Inflammatory macrophage treated with lipopolysaccharide for 1 hour (primary cell): Measurements from ENCODE around the gene LHX4.

Source experiments
- DNase-seq, 2 donors: peaks; one replicate each; pipeline ENCODE4 v3.0.0-alpha.2; 2020 to 2022

LHX4 gene

DNA sequence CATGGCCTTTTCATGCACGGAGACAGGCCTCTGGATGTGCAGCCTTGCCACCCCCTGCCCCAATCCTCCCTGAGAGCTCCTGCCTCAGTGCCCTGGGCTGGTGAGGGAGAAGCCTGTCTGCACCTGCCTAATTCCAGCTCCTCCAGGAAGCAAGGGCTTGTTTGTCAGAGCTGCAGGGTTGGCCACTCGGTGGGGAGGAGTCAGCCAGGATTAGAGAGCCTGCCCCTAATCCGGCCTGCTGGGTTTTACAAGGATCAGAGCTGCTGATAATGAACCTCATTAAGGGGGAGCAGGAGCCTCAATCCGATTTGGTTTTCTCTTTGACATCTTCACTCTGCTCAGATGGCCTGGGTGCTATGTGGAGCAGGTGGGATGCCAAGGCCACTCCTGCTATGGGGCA lies 31.9 kb upstream of the LHX4 start:
- no peak for DNase-seq

- DNase-seq = no peak
These were observed 31.5 kb upstream of the LHX4 start for GRCh38 chr1:180198611-180199010.

DNA sequence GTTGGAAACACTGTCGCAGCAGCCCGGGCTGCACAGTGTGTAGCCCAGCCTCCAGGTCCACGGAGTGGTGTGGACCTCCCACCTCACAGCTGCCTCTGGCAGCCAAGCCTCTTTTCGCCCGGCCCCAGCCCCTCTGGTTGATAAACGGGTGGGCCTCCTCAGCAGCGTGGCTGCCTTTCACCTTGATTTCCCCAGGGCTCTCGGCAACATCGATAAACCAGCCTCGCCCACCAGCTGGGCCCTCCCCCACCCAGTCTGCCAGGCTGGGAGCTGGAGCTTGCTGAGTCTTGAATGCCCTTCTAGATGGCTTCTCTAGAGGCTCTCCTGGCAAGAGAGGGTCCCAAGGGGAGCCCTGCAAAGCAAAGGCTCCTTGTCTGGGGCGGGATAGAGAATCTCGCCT lies 31.0 kb upstream of the LHX4 start:
- no peak for DNase-seq

- no peak for DNase-seq
These were observed 28.4 kb upstream of the LHX4 start for GRCh38 chr1:180201451-180202200.

- DNase-seq = peak in 1 of 2 donors; percentile 30
These were observed 27.5 kb upstream of the LHX4 start for GRCh38 chr1:180202588-180202987.

GRCh38 chr1:180204231-180204630 lies 25.8 kb upstream of the LHX4 start:
- DNase-seq = no peak

- no peak for DNase-seq
These were observed 23.5 kb upstream of the LHX4 start for GRCh38 chr1:180206581-180206980.

GRCh38 chr1:180208264-180208663 lies 21.8 kb upstream of the LHX4 start:
- DNase-seq = peak; percentile 43 to 44

DNA sequence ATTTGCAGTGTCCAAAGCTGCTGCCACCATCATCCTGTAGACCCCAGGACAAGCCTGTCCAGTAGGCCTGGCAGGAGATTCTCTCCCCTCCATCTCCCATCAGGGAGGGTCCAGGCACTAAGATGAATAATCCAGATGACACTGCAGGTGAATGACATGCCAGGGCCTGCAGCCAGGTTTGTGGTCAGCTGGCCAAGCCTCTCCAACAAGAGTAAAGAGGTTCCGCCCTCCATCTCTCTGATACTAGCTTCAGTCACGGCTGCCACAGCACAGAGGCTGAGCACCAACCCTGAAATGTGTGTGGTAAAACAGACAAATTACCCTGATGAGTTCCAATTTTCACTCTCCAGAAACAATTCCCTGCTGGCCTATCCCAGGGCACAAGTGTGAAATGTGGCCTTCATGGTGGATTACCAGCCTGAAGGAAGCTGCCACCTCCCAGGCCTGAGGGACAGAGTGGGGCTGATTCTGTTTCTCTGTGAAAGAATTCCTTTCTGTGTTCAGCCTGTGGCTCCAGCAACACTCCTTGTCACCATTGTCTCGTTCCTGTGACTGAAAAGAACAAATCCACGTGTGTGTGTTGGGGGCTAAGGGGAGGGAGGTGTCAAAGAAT lies 19.9 kb upstream of the LHX4 start:
- DNase-seq = no peak

DNA sequence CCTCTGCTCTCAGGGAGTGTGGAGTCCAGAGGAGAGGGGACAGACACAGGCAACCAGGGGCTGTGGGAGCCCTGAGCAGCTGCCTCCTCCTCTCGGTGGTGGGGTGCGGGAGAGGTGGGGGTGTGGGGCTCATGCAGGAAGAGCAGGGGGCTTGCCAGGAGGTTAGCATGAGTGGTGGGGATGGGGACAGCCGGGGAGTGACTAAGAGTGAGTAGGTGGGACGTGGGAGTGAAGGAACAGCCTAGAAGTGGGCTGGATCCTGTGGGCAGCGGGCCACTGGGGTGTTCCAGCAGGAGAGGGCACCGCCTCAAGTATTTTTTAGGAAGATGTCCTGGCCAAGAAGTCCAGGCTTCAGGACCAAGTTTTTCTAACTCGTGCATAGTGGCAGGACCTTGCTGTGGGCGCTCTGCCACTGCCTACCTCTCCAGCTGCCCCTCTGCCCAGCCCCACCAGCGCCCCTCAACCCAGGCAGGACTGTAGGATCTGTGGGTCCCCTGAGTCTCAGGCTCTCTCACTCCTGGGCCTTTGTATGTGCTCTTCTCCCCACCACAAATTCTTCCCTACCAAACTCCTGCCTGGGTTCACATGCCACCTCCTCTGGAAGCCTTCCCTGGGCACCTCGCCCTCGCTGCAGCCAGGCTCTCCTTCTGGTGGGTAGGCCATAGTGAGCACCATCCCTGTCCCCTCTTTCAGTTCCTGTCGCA lies 18.8 kb upstream of the LHX4 start:
- no peak for DNase-seq

DNA sequence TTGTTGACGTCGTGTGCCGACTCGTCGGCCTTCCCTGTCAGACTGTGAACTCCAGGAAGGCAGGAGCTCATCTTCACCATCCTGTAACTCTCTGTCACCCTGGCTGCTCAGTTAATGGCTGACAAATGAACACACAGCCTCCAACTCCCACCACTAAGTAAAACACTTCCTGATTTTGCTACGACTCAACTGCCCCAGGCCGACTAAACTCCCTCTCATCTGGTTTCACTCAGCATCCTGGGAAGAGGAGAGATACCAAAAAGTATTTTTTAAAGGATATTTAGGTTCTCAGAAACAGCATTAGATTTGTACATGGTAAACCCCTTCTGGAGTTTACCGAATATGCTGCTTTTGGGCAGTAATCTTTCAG lies 18.2 kb upstream of the LHX4 start:
- DNase-seq = no peak

DNA sequence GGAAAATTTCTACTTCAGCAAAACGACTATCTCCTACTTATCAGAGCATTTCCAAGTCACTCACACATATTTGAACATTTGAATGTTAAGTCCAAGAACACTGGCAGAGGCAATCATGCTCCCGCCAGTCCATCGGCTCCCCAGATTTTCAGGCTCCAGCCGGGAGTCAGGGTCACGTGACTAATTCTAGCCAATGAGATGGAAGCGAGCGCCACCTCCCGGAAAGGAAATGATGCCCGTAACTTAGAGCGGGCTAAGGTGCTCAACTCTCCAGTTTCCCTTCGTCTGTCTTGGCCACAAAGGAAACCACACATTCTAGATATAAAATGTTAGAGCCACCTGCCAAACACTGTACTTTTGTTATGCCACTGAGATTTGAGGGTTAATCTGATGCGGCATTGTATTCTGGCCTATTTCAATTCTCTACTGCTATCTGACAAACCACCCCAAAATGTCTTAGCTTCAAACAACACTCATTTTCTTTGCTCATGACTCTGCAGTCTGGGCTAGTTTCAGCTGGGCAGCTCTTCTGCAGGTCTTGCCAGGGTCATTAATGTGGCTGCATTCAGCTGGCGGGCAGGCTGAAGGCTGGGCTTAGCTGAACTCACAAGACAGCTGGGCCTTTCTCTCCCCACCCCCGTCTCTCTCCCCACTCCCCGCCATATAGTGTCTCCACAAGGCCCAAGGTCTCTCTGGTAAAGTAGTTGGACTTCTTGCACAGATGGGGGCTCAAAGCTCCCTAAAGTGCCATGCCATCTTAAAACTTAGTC lies 16.5 kb upstream of the LHX4 start:
- DNase-seq = peak in 1 of 2 donors; percentile 37

DNA sequence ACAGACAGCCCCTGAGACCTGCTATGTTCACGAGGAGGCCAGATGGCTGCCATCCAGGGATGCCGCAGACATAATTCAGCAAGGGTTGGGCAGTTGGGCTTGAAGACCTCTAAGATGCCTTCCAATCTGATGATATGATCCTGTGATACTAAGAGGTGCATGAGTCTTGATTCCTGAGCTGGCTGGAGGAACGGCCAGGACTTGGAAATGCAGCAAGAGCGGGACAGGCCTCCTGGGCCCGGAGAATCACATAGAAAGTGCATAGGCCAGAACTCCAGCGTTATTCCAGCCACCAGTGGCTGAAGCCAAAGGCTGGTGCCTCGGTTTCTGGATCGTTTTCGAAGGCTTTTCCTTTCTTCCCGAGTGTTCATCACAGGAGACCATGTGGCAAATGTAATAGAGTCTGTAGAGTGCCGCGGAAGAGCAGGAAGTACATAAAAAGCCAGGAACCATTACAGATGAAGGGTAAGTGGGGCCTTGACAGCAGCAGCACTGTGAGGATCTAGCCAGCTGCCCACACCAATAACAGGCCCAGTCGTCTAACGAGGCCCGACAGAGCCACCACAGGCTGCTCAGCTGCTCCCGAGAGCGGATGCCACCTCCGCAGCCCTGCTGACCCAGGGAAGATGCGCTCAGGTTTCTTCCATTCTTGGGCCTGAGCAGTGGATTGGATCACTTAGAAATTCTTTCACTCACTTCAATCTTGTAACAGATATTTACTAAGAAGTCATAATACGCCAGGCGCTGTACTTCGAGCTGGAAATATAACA lies 14.0 kb upstream of the LHX4 start:
- DNase-seq = no peak

DNA sequence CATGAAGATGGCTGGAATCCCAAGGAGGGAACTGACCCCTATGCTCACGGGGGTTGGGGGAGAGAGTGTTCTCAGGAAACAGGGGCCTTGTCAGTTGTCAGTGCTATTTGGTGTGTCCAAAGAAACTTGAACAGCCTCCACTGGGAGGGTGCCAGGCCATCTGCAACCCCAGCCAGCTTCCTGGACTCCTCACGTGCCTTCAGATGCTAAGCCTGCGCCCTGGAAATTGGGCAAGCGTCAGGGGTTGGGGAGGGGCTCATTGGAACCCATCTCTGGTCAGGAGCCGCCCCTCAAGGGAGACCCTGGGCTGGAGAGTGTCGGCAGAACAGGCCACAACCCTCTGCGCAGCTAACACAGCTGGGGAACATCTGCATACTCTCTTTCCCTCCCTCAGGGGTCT lies 13.1 kb upstream of the LHX4 start:
- DNase-seq = no peak

- DNase-seq = no peak
These were observed 11.0 kb upstream of the LHX4 start for GRCh38 chr1:180218806-180219765.

- no peak for DNase-seq
These were observed 10.3 kb upstream of the LHX4 start for GRCh38 chr1:180219776-180220175.

DNA sequence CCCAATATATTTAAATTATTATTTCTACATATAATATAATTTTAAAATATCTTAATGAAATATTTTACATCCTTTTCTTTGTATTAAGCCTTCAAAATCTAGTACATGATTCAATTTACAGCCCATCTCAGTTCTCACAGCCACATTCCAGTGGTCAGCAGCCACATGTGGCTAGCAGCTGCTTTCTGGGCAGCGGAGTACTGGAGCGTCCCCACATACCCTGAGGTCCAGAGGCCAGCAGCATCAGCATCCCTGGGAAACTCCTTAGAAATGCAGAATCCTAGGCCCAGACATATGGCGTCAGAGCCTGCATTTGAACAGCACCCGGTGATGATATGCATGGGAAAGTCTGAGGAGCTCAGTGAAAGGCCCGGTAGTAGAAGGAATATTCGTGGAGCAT lies 8.6 kb upstream of the LHX4 start:
- DNase-seq = no peak

DNA sequence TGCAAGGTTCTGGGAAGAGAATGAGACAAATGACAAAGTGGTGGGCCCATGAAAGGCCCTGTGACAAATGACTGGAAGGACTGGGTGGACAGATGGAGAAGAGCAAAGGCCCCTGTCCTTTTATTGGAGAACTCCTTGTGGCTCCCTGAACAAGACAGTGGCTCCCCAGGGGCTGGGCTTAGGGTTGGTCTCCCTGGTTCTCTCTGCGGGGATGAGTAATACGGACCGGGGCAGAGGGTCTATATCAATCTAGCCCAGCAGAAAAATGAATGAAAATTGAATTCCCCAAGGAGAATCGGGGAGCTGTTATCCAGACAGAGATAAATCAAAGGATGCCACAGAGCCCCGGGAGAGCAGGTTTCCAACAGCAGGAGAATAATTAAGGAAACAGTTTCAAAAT lies 5.2 kb upstream of the LHX4 start:
- no peak for DNase-seq

GRCh38 chr1:180225403-180225802 lies 4.7 kb upstream of the LHX4 start:
- DNase-seq = no peak

DNA sequence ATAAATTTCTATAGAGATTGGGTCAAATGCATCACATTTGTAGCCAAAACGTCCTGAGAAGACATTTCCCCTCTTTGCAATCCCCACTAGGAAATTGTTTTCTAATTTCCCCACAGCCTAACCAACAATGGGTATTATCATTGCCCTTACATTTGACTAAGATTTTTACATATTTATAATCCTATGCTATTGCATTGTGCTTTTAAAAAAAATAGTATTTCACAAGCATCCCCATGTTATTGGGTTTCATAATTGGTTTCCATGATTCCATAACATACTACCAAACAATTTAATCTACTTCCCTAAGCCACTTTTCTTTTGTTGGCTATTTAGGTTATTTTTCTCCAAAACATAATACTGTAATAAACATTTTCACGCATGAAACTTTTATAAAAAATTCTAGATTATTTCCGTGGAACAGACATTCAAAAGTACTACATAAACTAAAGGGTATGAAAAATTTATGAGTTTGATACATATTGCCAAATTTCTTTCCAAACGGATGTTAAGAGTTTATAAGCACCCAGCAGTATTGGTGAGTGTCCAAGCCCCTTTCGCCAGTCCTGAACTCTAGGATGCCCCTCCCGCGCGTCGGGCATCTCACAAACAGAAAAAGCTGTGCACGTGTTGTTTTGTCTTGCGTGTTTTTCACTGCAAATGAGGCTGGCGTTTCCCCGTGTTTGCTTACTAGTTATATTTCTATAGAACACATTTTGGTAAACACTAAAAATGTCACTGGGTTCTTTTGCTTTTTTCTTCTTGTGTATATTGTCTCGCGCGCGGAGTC lies 2.0 kb upstream of the LHX4 start:
- peak; percentile 44 to 50 for DNase-seq
